ENCODE data around the gene PACC1. TPM values are rescaled to one million over a fixed set of nuclear protein-coding genes. Genes with fewer than 3 reads are reported as not detected.

Gene PACC1
- total and polyA plus RNA-seq, 2 donors (not counting 3 experiments of a cell fraction or from before 2014, with no cell fraction given) = 21.0 to 22.3 TPM

DNA sequence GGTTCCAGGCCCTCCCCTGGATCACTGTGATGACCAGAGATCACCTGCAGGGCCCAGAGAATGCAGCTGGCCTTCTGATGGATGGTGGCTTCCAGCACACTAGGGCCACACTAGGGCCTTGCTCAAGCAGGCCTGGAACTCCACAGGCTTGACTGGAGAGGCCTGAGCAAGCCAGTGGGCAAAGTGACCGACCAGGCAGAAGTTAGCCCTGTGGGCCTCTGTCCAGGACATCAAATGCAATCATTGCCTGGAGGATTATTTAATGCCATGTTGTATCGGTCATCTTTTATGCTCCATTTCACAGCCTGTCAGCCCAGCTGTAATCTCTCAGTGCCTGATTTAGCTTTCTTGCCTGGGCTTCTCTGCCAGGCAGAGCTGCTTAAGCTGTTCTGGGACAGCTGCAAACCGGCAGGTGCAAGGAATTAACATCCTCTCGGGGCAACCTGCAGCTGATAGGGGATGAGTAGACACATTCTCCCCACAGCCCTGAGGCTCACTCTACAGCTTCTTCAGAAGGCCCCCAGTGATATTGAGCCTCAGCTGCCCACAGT, 35.7 kb upstream of the PACC1 start:
- Histone ChIP-seq H3K9me3 (replicated peaks; ENCODE audit: control insufficient read depth, insufficient read depth, low read length) (no peaks in the 10 kb centered on the region), H3K36me3 (ENCODE audit: control insufficient read depth in 2 of 2, extremely low read depth in 1 of 2, insufficient read depth in 2 of 2, low read length in 2 of 2) (no peaks in the 10 kb centered on the region), H2AFZ (ENCODE audit: low read depth, low read length) (no peak overlapping the region), H3K27me3 (ENCODE audit: control insufficient read depth in 2 of 2, insufficient read depth in 2 of 2, low read length in 2 of 2) (no peaks in the 10 kb centered on the region), H3K4me3 (replicated peaks in 1 of 3; ENCODE audit: insufficient read depth in 1 of 3, low read depth in 1 of 3, low read length in 3 of 3) (no peak overlapping the region), H3K4me1 (ENCODE audit: control insufficient read depth, extremely low read depth, insufficient read depth, low read length) (no peaks in the 10 kb centered on the region), H3K79me2 (ENCODE audit: control insufficient read depth, insufficient read depth, low read length) (no peaks in the 10 kb centered on the region), H4K20me1 (replicated peaks; ENCODE audit: control insufficient read depth, extremely low read depth, insufficient read depth, low read length) (no peaks in the 10 kb centered on the region), H3K4me2 (ENCODE audit: insufficient read depth, low read length) (no peak overlapping the region), H3K9me1 (replicated peaks; ENCODE audit: control insufficient read depth, extremely low read depth, insufficient read depth, low read length) (no peaks in the 10 kb centered on the region), H3K9ac (replicated peaks; ENCODE audit: extremely low read depth, insufficient read depth, low read length) (no peak overlapping the region), H3K27ac (ENCODE audit: insufficient read depth, low read depth, low read length) (no peak overlapping the region)
- intact Hi-C loops (cut with micrococcal nuclease) (no loop called here), dilution Hi-C loops (cut with MboI; ENCODE audit: extremely low pct_ligation_motif_present, low sequenced_read_pairs) (no loop called here)
- BruUV-seq (replicated peaks) = no TSS peak
- POLR2A ChIA-PET = no interaction called here
- CTCF ChIA-PET = interaction anchor here (0.5 to 1.5 kb wide), 2 partner anchors 330 to 547 kb away, joined by 3 read pairs; no protein-coding TSS in a partner anchor
- no peak for FAIRE-seq
- no peak for DNase-seq (ENCODE audit: low read depth, low spot score)
- TF ChIP-seq MYC (IDR thresholded peaks at IDR 0.05; ENCODE audit: low read depth, low read length) = no peak
- no peak for TF ChIP-seq FOS (IDR thresholded peaks at IDR 0.05; ENCODE audit: borderline replicate concordance, insufficient read depth, low read length)
- no peak for TF ChIP-seq MAX (IDR thresholded peaks at IDR 0.05; ENCODE audit: insufficient read depth, insufficient read length)
- TF ChIP-seq GATA2 (IDR thresholded peaks at IDR 0.05; ENCODE audit: insufficient read depth, insufficient read length, low read depth, low read length) = no peak
- no peak for TF ChIP-seq POLR2A (IDR thresholded peaks at IDR 0.05; ENCODE audit: low read depth, low read length)
- no peak for TF ChIP-seq POLR2AphosphoS5 (IDR thresholded peaks at IDR 0.05; ENCODE audit: insufficient read depth, low read depth, low read length)
- TF ChIP-seq JUN (IDR thresholded peaks at IDR 0.05; ENCODE audit: borderline replicate concordance, insufficient read depth, insufficient read length, low read depth) = no peak
- TF ChIP-seq EZH2 (IDR thresholded peaks at IDR 0.05; ENCODE audit: borderline replicate concordance, low read depth, low read length, severe bottlenecking) = no peak

GRCh38 chr1:212447478-212447877, 32.8 kb upstream of the PACC1 start:
- H3K4me1 ChIP-seq (ENCODE audit: control insufficient read depth, extremely low read depth, insufficient read depth, low read length) = no peaks in the 10 kb centered on the region
- TF ChIP-seq GATA2 (IDR thresholded peaks at IDR 0.05; ENCODE audit: insufficient read depth, insufficient read length, low read depth, low read length) = no peak
- intact Hi-C loops (cut with micrococcal nuclease) (no loop called here), dilution Hi-C loops (cut with MboI; ENCODE audit: extremely low pct_ligation_motif_present, low sequenced_read_pairs) (no loop called here)
- ChIA-PET POLR2A (no interaction called here), CTCF (interaction anchor here (0.8 to 1.2 kb wide), 2 partner anchors 8 to 376 kb away, joined by 5 read pairs; no protein-coding TSS in a partner anchor)
- H3K79me2 ChIP-seq (ENCODE audit: control insufficient read depth, insufficient read depth, low read length) = no peaks in the 10 kb centered on the region
- BruUV-seq (replicated peaks) = no TSS peak
- no peak overlapping the region for H3K9ac ChIP-seq (replicated peaks; ENCODE audit: extremely low read depth, insufficient read depth, low read length)
- H2AFZ ChIP-seq (ENCODE audit: low read depth, low read length) = no peak overlapping the region
- H3K4me3 ChIP-seq (replicated peaks in 1 of 3; ENCODE audit: insufficient read depth in 1 of 3, low read depth in 1 of 3, low read length in 3 of 3) = no peak overlapping the region
- H3K27me3 ChIP-seq (ENCODE audit: control insufficient read depth in 2 of 2, insufficient read depth in 2 of 2, low read length in 2 of 2) = no peaks in the 10 kb centered on the region
- no peaks in the 10 kb centered on the region for H3K9me1 ChIP-seq (replicated peaks; ENCODE audit: control insufficient read depth, extremely low read depth, insufficient read depth, low read length)
- FAIRE-seq = no peak
- H3K27ac ChIP-seq (ENCODE audit: insufficient read depth, low read depth, low read length) = no peak overlapping the region
- H3K36me3 ChIP-seq (ENCODE audit: control insufficient read depth in 2 of 2, extremely low read depth in 1 of 2, insufficient read depth in 2 of 2, low read length in 2 of 2) = no peaks in the 10 kb centered on the region
- H3K4me2 ChIP-seq (ENCODE audit: insufficient read depth, low read length) = no peak overlapping the region
- H4K20me1 ChIP-seq (replicated peaks; ENCODE audit: control insufficient read depth, extremely low read depth, insufficient read depth, low read length) = no peaks in the 10 kb centered on the region
- H3K9me3 ChIP-seq (replicated peaks; ENCODE audit: control insufficient read depth, insufficient read depth, low read length) = no peaks in the 10 kb centered on the region
- DNase-seq (ENCODE audit: low read depth, low spot score) = no peak
